HUES6 (cell line): ENCODE measurements around the gene WIPF2.

Source experiments
- H3K27ac ChIP-seq: 2 replicates; pipeline ENCODE4 v1.7.0; 2013; ENCODE audit warnings: low read depth, mild to moderate bottlenecking, low read length, inconsistent platforms
- H3K27me3 ChIP-seq: 2 replicates; pipeline ENCODE4 v1.6.1; 2013; ENCODE audit warnings: low read length; ENCODE audit not compliant: control insufficient read depth, insufficient read depth
- H3K36me3 ChIP-seq: 2 replicates; pipeline ENCODE4 v1.6.1; 2013; ENCODE audit warnings: low read length; ENCODE audit not compliant: control insufficient read depth, insufficient read depth
- H3K4me1 ChIP-seq: 2 replicates; pipeline ENCODE4 v1.6.1; 2013; ENCODE audit warnings: low read length; ENCODE audit not compliant: control insufficient read depth, insufficient read depth
- H3K4me3 ChIP-seq: 2 replicates; pipeline ENCODE4 v1.5.1; 2013; ENCODE audit warnings: low read depth, low read length
- H3K9ac ChIP-seq: one replicate; pipeline ENCODE4 v1.6.1; 2013; ENCODE audit warnings: mild to moderate bottlenecking, low read length
- H3K9me3 ChIP-seq: 2 replicates; pipeline ENCODE4 v1.6.1; 2013; ENCODE audit warnings: low read depth, low read length; ENCODE audit not compliant: control insufficient read depth, insufficient read depth

The WIPF2 gene

GRCh38 chr17:40323391-40324381 is 104.6 kb downstream of the WIPF2 start:
- Histone ChIP-seq H3K4me1 (peaks cover 32% of the 10 kb centered on the region), H3K9ac (peak overlapping the region; percentile 4), H3K36me3 (no peaks in the 10 kb centered on the region), H3K27me3 (peaks cover 6% of the 10 kb centered on the region), H3K4me3 (no peak overlapping the region), H3K27ac (no peak overlapping the region), H3K9me3 (no peaks in the 10 kb centered on the region)

- Histone ChIP-seq H3K36me3 (no peaks in the 10 kb centered on the region), H3K4me1 (peaks cover 32% of the 10 kb centered on the region), H3K27ac (no peak overlapping the region), H3K9ac (no peak overlapping the region), H3K9me3 (no peaks in the 10 kb centered on the region), H3K27me3 (no peaks in the 10 kb centered on the region), H3K4me3 (no peak overlapping the region)
These were observed 106.3 kb downstream of the WIPF2 start for GRCh38 chr17:40325156-40326013.

GRCh38 chr17:40326014-40326831 is 107.1 kb downstream of the WIPF2 start:
- Histone ChIP-seq H3K36me3 (no peaks in the 10 kb centered on the region), H3K4me1 (peaks cover 27% of the 10 kb centered on the region), H3K27ac (no peak overlapping the region), H3K27me3 (no peaks in the 10 kb centered on the region), H3K9me3 (no peaks in the 10 kb centered on the region), H3K9ac (no peak overlapping the region), H3K4me3 (no peak overlapping the region)

GRCh38 chr17:40326832-40327199 is 107.7 kb downstream of the WIPF2 start:
- no peaks in the 10 kb centered on the region for H3K36me3 ChIP-seq
- no peak overlapping the region for H3K27ac ChIP-seq
- H3K4me3 ChIP-seq, result no peak overlapping the region
- no peak overlapping the region for H3K9ac ChIP-seq
- H3K9me3 ChIP-seq, result no peaks in the 10 kb centered on the region
- no peaks in the 10 kb centered on the region for H3K27me3 ChIP-seq
- peaks cover 25% of the 10 kb centered on the region for H3K4me1 ChIP-seq

- H3K27ac ChIP-seq, result no peak overlapping the region
- peaks cover 21% of the 10 kb centered on the region for H3K4me1 ChIP-seq
- H3K9ac ChIP-seq, result no peak overlapping the region
- H3K27me3 ChIP-seq, result no peaks in the 10 kb centered on the region
- no peaks in the 10 kb centered on the region for H3K9me3 ChIP-seq
- no peaks in the 10 kb centered on the region for H3K36me3 ChIP-seq
- H3K4me3 ChIP-seq, result no peak overlapping the region
These were observed 108.2 kb downstream of the WIPF2 start for GRCh38 chr17:40327244-40327729.

- Histone ChIP-seq H3K36me3 (no peaks in the 10 kb centered on the region), H3K4me3 (no peak overlapping the region), H3K4me1 (peaks cover 15% of the 10 kb centered on the region; the same call in 1 of the 2 replicates), H3K27ac (no peak overlapping the region), H3K27me3 (no peaks in the 10 kb centered on the region), H3K9me3 (no peaks in the 10 kb centered on the region), H3K9ac (no peak overlapping the region)
These were observed 108.8 kb downstream of the WIPF2 start for GRCh38 chr17:40327735-40328385.

- Histone ChIP-seq H3K4me1 (peaks cover 10% of the 10 kb centered on the region; the same call in 1 of the 2 replicates), H3K27ac (no peak overlapping the region)
These were observed 109.3 kb downstream of the WIPF2 start for GRCh38 chr17:40328386-40328766.

GRCh38 chr17:40329839-40330794 is 111.0 kb downstream of the WIPF2 start:
- no peak overlapping the region for H3K27ac ChIP-seq
- no peaks in the 10 kb centered on the region for H3K9me3 ChIP-seq
- peaks cover 8% of the 10 kb centered on the region; the same call in 1 of the 2 replicates for H3K27me3 ChIP-seq
- no peak overlapping the region for H3K9ac ChIP-seq
- no peaks in the 10 kb centered on the region for H3K36me3 ChIP-seq
- H3K4me1 ChIP-seq, result peaks cover 20% of the 10 kb centered on the region; the same call in 1 of the 2 replicates
- no peak overlapping the region for H3K4me3 ChIP-seq

More at GRCh38 chr17:40328386-40328766, 109.3 kb downstream of the WIPF2 start:
- no peaks in the 10 kb centered on the region for H3K36me3 ChIP-seq
- no peaks in the 10 kb centered on the region for H3K9me3 ChIP-seq
- H3K9ac ChIP-seq, result no peak overlapping the region
- H3K4me3 ChIP-seq, result no peak overlapping the region
- H3K27me3 ChIP-seq, result no peaks in the 10 kb centered on the region

- no peak overlapping the region for H3K9ac ChIP-seq
- no peak overlapping the region for H3K4me3 ChIP-seq
- peaks cover 12% of the 10 kb centered on the region; the same call in 1 of the 2 replicates for H3K27me3 ChIP-seq
- peaks cover 21% of the 10 kb centered on the region; the same call in 1 of the 2 replicates for H3K4me1 ChIP-seq
- H3K9me3 ChIP-seq, result no peaks in the 10 kb centered on the region
- H3K27ac ChIP-seq, result no peak overlapping the region
- no peaks in the 10 kb centered on the region for H3K36me3 ChIP-seq
These were observed 111.9 kb downstream of the WIPF2 start for GRCh38 chr17:40330850-40331470.
